ENCODE results near the gene COL27A1. TPM values are rescaled to one million over a fixed set of nuclear protein-coding genes. Genes with fewer than 3 reads are reported as not detected.

Gene COL27A1
- total and polyA plus RNA-seq, 8 donors, result 15.8 to 180 (median 147) TPM

DNA sequence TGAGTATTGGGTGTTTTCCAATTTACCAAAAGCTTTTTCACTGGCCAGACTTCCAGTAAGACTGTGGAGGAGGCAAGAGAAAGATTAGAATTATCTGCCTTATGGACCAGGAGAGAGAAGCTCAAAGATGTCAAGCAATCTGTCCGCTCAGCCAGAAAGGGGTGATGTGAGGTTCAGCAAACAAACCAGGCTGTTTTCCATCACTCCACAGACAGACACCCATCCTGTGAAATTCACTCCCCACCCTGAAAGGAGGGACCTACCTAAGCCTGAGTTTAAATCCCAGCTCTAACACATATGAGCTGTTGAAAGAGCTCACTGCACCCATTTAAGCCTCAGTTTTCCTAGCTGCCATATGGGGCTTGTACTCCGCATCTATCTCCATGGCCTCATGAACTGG lies 14.9 kb upstream of the COL27A1 start:
- DNase-seq (no peak), ATAC-seq (no peak)
- H3K27me3 ChIP-seq, result peaks cover 0 to 18% of the 10 kb centered on the region in 2 donors
- H3K9me3 ChIP-seq, result no peaks in the 10 kb centered on the region
- no peak overlapping the region for H3K27ac ChIP-seq
- H3K4me1 ChIP-seq, result peaks cover 0 to 10% of the 10 kb centered on the region in 2 donors
- H3K4me3 ChIP-seq, result no peak overlapping the region
- TF ChIP-seq CTCF (IDR thresholded peaks at IDR 0.05), result no peak
- no peaks in the 10 kb centered on the region for H3K36me3 ChIP-seq
- intact Hi-C loops (cut with DNase I), result no loop called here

DNA sequence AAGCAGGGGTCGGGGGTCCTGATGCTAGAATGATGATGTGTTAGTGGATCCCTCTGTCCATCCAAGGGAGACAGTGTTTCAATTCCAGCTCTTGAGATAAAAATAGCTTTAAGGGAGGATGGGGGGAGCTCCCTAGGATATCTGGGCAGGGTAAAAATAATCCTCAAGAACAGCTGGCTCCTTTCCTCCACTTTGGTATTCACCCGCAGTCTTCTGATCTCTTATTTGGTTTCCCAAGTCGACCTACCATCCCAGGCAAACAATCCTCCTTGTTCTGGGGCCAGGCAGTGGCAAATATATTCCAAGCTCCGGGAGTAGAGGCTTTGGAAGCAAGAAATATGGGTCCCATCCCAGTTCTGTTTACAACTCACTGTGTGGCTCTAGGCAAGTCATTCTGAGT lies 14.5 kb upstream of the COL27A1 start:
- intact Hi-C loops (cut with DNase I), result no loop called here
- peaks cover 0 to 18% of the 10 kb centered on the region in 2 donors for H3K27me3 ChIP-seq
- no peak for TF ChIP-seq CTCF (IDR thresholded peaks at IDR 0.05)
- H3K4me1 ChIP-seq, result peaks cover 0 to 10% of the 10 kb centered on the region in 2 donors
- no peak for DNase-seq
- no peaks in the 10 kb centered on the region for H3K9me3 ChIP-seq
- H3K4me3 ChIP-seq, result no peak overlapping the region
- no peaks in the 10 kb centered on the region for H3K36me3 ChIP-seq
- H3K27ac ChIP-seq, result peak overlapping the region in 1 of 2 donors; percentile 10
- no peak for ATAC-seq

- ATAC-seq, result no peak
- peaks cover 0 to 10% of the 10 kb centered on the region in 2 donors for H3K4me1 ChIP-seq
- no peak overlapping the region for H3K4me3 ChIP-seq
- H3K9me3 ChIP-seq, result no peaks in the 10 kb centered on the region
- no peak overlapping the region for H3K27ac ChIP-seq
- peaks cover 0 to 18% of the 10 kb centered on the region in 2 donors for H3K27me3 ChIP-seq
- intact Hi-C loops (cut with DNase I), result no loop called here
- no peak for DNase-seq
- TF ChIP-seq CTCF (IDR thresholded peaks at IDR 0.05), result no peak
- H3K36me3 ChIP-seq, result no peaks in the 10 kb centered on the region
These were observed 13.6 kb upstream of the COL27A1 start for GRCh38 chr9:114141553-114142402.

- ATAC-seq, result no peak
- Histone ChIP-seq H3K4me1 (peaks cover 0 to 10% of the 10 kb centered on the region in 2 donors), H3K4me3 (no peak overlapping the region), H3K27ac (no peak overlapping the region), H3K9me3 (no peaks in the 10 kb centered on the region), H3K36me3 (no peaks in the 10 kb centered on the region), H3K27me3 (peaks cover 0 to 16% of the 10 kb centered on the region in 2 donors)
- intact Hi-C loops (cut with DNase I), result no loop called here
- no peak for DNase-seq
- TF ChIP-seq CTCF (IDR thresholded peaks at IDR 0.05), result no peak
These were observed 12.1 kb upstream of the COL27A1 start for GRCh38 chr9:114143234-114143633.

DNA sequence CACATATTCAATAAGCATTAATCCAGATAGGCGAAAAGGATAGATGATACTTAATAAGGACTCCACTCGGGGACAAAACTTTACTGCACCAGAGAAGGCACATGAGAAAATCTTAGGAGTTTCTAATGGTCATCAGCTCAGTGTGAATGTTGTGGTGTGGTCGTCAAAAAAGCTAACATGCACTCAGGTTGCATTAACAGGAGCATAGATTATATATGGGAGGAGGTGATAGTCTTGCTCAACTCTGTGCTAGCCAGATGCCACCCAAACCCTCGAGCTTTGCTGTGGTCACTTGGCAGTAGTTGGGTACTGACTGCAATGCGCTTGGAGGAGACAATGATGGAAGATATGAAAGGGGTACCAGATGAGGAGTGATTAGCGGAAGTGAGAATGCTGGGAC lies 8.6 kb upstream of the COL27A1 start:
- Histone ChIP-seq H3K4me3 (no peak overlapping the region), H3K36me3 (no peaks in the 10 kb centered on the region), H3K27ac (no peak overlapping the region), H3K9me3 (no peaks in the 10 kb centered on the region), H3K4me1 (peaks cover 0 to 5% of the 10 kb centered on the region in 2 donors), H3K27me3 (peaks cover 0 to 12% of the 10 kb centered on the region in 2 donors)
- intact Hi-C loops (cut with DNase I), result no loop called here
- DNase-seq, result no peak
- no peak for ATAC-seq
- TF ChIP-seq CTCF (IDR thresholded peaks at IDR 0.05), result no peak
